HG02970 (cell line): ENCODE data around the gene SLC19A1.

Experiments used
- ATAC-seq: cut with Tn5 transposase; IDR thresholded peaks from one replicate; pipeline ENCODE4 v1.9.1; 2021; ENCODE audit warnings: mild to moderate bottlenecking, moderate library complexity, moderate number of reproducible peaks; ENCODE audit not compliant: unreplicated experiment, low FRiP score

SLC19A1 gene

DNA sequence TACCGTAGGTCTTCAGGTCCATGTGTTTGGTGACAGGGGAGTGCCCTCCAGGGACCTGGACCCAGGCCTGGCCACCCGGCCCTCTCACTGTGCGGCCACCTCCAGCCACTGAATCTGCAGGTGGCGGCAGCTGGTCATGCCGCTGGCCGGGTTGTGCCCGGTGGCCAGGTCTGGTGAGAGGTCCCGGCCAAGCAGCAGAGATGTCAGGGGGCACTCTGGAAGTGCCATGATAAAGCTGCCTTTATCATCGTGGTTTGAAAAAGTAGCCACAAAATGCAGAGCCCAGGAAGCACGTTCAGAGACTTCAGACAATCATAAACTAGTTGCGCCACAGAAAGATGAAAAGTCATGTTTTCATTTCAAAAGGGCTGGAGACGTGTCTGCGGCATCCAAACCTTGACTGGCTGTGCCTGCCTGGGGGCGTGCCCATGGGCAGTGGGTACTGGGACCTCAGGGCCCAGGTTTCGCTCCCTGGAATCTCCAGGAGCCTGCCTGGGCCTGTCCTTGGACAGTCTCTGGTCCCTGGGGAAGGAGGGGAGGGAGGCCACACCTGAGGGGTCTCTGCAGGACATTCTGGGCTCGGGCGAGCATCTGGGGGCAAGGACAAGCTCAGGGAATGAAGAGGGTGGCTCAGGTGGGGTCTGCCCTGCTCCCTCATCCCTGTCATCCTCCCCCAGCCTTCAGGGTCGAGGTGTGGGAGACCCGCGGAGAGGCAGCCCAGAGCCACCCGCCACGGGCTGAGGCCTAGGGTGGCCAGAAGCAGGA is 92.4 kb downstream of the SLC19A1 start:
- no peak for ATAC-seq

DNA sequence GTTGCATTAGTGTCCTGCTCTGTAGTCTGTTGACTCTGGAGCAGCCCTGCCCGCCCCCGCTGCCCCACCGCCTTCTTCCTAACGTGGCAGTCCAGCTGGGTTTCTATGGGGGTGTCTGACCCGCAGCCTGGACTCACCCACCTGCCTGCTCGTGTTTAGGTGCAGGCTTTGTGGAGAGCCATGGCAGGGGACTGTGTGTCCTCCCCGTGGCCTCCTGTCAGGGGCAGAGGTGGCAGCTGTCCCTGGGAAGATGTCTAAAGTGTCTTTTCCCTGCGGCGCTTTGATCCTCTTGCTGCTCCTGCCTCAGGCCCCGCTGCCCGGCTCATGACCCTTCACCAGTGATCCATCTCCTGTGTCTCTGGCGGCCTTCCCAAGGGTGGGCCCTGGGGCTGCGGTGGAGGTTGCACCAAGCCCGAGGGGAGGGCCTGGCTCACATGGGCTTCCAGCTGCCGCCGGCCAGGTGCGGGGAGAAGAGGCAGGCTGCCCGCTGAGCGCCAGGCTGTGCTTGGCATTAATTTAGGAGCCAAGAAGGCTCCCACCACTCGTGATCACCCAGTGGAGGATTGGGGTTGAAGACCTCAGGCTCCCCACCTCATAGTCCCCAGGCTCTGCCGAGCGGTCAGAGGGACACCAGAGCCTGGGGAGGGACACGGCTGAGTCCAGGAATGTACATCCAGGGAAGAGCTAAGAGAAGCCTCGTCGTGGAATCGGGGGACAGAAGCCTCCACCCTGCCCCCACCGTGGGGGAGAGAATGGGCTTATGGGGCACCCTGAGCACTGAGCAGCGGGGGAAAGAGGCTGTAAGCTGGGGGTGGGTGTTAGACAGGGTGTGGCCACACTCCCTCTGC is 93.2 kb downstream of the SLC19A1 start:
- no peak for ATAC-seq

DNA sequence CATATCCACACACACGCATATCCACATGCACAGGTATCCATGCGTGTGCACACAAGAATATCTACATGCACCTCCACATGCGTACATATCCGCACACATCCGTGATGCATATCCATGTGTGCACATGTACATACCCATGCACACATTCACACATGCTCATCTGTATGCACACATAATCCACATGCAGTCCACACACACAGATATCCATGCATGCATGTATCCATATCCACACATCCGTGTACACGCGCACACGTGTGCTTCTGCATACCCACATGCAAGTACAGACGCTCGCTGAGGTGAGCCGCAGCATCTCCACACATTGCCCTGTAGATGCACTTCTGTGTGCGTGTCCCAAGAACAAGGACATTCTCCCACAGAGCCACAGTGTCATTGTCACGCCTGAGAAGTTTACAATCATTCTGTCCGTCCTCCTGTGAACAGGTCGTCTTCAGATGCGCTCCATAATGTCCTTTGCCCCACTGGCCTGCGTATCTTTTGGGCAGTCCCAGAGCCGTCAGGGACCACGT is 93.9 kb downstream of the SLC19A1 start:
- no peak for ATAC-seq
